Measurements from ENCODE around the gene ATP2B2.

The ATP2B2 gene

GRCh38 chr3:10470120-10471053 lies 35.0 kb downstream of the ATP2B2 start:
- DNase-seq = no peak
- TF ChIP-seq GATA1 (IDR thresholded peaks at IDR 0.05; ENCODE audit: low read depth, low read length) (no peak), POLR2A (IDR thresholded peaks at IDR 0.05; ENCODE audit: low read length) (no peak)

- DNase-seq = no peak
- TF ChIP-seq GATA1 (IDR thresholded peaks at IDR 0.05; ENCODE audit: low read depth, low read length) (no peak), POLR2A (IDR thresholded peaks at IDR 0.05; ENCODE audit: low read length) (no peak)
Observed at GRCh38 chr3:10469441-10470119, 35.8 kb downstream of the ATP2B2 start.

GRCh38 chr3:10468613-10469354 lies 36.6 kb downstream of the ATP2B2 start:
- TF ChIP-seq GATA1 (IDR thresholded peaks at IDR 0.05; ENCODE audit: low read depth, low read length) (no peak), POLR2A (IDR thresholded peaks at IDR 0.05; ENCODE audit: low read length) (no peak)
- DNase-seq = no peak

DNA sequence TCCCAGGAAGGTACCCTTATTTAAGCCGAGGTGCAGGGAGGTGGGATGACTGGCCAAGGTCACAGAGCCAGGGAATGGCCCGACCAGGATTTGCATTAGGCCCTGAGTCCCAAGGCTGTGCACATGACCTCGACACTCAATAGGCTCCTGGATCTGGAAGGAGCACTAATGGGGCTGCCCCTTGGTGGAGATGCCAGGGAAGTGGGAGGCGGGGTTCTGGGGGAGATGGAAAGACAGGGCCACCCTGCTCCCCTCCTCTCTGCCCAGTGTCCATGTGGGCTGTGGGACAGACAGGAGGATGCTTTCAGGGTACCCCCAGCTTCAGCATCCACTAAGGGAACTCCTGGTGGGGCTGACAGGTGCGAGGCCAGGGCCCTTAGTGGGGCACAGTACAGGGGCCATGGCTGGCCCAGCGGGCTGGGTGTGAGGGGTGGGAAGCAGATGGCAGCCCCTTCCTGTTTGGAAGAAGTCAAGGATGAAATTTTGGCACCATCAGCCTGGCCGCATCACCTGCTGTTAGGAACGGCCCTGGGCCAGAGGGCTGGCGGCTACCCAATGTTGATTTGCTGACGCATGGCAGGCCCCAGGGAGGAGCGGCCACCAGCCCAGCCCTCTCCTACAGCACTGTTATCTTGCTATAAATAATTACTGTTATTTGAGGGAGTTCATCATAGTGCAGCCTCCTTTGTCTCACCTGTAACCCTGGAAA lies 37.3 kb downstream of the ATP2B2 start:
- TF ChIP-seq GATA1 (IDR thresholded peaks at IDR 0.05; ENCODE audit: low read depth, low read length) (no peak), POLR2A (IDR thresholded peaks at IDR 0.05; ENCODE audit: low read length) (no peak)
- no peak for DNase-seq

DNA sequence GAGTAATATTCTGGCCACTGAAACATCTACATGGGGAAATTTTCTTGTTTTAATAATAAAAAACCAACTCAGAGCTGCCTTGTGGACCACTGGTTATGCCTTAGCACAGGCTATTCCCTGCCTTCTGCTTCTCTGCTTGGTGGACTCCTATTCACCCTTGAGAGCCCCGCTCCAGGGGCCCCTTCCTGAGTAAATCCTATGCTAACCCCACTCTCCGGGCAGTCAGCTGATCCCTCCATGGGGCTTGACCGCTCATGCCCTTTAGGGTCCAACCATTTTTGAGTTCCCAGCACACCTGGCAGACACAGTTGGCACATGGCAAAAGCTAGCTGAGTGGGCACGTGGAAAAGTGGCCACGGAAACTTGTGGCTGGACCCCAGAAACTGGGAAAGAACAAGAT lies 38.2 kb downstream of the ATP2B2 start:
- DNase-seq = no peak
- no peak for TF ChIP-seq POLR2A (IDR thresholded peaks at IDR 0.05; ENCODE audit: low read length)
- TF ChIP-seq GATA1 (IDR thresholded peaks at IDR 0.05; ENCODE audit: low read depth, low read length) = no peak

DNA sequence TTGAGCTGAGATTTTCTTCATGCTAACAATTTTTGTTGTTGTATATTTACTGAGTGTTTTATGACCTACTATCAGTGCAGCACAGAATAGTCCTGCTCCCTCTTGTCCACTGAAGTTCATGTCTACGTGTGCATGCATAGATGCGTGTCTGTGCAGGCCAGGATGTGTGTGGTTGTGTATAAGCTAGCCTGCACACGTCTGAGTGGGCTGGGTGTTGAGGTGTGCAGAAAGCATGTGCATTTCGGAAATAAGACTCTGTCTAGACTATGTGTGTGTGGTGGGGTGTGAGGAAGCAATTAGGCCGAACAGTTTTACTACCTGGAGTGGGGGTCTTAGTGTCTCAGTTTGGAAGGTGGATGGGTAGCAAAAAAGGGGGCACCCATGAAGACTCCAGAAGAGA lies 39.2 kb downstream of the ATP2B2 start:
- no peak for DNase-seq
- TF ChIP-seq GATA1 (IDR thresholded peaks at IDR 0.05; ENCODE audit: low read depth, low read length) (no peak), POLR2A (IDR thresholded peaks at IDR 0.05; ENCODE audit: low read length) (no peak)

DNA sequence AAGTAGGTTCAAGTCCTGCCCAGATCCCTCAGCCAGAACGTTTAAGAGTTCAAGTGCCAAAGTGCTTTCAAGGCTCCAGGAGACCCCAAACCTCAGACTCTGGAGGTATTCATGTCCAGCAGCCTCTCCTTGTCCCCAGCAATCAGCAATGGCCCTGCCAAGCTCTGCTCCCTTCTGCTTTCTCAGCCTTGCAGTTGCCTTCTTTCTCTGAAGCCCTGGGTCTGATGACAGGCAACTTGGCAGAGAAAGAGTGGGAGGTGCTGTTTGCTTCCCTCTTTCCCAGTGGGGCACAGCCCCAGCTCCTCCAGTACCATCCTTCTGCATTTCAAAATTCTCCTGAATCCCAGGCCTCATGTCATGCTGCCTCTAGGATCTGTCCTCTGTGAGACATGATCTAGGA lies 40.2 kb downstream of the ATP2B2 start:
- TF ChIP-seq GATA1 (IDR thresholded peaks at IDR 0.05; ENCODE audit: low read depth, low read length) (no peak), POLR2A (IDR thresholded peaks at IDR 0.05; ENCODE audit: low read length) (no peak)
- no peak for DNase-seq

DNA sequence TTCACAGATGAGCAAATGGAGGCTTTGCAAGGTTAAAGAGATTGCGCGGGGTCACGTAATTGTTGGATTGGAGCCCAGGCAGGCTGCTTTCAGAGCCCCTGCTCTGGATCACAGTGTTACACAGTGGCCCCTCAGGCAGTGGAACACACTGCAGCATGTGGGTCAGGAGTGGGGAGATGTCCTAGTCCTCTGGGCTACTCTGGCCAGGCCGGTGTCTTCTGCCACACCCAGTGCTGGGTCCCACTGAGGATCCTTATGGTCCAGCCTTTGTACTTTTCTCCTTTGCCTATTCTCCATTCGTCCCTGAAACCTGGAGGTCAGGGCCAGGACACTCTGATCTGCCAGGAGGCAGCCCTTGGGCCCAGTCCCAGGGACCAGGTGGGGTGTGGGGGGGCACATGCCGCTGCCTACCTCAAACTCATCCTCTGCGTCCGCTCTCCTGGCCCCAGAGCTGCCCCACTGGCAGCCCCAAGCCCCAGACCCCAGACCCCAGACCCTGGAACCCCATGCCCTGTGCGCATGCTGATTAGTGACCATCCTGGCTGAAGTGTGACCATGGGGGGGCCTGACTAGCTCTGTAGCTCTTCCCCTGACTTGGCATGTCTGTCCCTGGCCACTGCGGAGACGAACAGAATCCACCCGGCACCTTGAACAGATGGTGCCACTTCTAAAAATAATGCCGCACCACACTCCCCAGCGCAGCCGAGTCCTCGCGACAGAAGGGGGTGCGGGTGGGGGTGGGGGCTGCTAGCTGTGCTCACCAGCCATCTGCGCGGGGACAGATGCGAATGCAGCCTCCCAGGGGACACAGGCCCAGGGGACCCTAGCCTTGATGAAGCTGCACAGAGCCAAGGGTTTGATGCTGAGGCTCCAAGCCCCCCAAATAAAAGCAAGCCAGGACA lies 41.6 kb downstream of the ATP2B2 start:
- no peak for DNase-seq
- TF ChIP-seq POLR2A (IDR thresholded peaks at IDR 0.05; ENCODE audit: low read length) (no peak), GATA1 (IDR thresholded peaks at IDR 0.05; ENCODE audit: low read depth, low read length) (no peak)

- DNase-seq = no peak
- TF ChIP-seq POLR2A (IDR thresholded peaks at IDR 0.05; ENCODE audit: low read length) (no peak), GATA1 (IDR thresholded peaks at IDR 0.05; ENCODE audit: low read depth, low read length) (no peak)
Observed at GRCh38 chr3:10462641-10463532, 42.5 kb downstream of the ATP2B2 start.

GRCh38 chr3:10460951-10461545 lies 44.3 kb downstream of the ATP2B2 start:
- TF ChIP-seq GATA1 (IDR thresholded peaks at IDR 0.05; ENCODE audit: low read depth, low read length) (no peak), POLR2A (IDR thresholded peaks at IDR 0.05; ENCODE audit: low read length) (no peak)
- DNase-seq = peak; percentile 47 to 52

All from erythroblast (primary cell).